ENCODE results near the gene TRIM10.

TRIM10 gene

DNA sequence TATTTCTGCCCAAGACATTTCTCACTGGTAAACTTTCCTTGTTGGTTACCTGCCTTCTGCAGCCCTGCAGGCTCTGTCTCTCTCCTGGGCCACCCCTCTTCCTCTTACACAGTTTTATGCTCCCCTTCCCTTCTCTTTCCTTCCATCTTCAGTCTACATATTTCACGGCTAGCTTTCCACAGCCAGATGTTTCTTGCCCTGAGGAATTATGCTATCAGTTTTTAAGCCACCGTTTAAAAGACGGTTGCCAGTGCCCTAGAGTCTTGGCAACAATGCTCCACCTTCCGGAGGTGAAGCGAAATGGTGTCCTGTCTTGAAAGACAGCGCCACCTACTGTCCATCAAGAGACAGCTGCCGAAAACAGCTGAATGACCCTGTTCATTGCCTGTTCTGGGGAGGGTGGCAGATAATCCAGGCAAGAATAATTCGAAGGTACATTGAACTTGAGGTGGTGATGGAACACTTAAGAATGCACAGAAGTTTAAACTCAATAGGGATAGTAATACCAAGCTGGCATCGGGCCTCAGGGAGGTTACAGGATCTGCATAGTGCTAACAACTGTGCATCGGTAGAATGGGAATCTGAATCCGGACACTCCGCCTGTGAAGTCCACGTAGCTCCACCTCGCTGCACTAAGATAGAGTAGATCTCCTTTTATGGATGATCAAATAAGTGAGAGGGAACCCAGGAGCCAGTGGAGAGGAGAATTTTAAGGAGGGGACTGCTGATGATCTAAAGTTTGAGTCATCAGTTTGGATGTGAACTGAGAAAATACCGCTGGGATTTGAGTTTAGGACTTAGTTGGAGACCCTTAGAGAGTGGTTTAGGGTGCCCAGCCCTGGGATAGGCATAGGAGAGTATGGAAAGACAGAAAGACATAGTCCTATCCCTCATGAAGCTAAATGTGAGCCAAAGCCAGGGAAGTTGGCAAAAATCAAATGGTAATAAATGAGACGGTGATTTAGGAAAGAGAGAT is 29.8 kb downstream of the TRIM10 start (continued):
- TF ChIP-seq, protein P1, sequence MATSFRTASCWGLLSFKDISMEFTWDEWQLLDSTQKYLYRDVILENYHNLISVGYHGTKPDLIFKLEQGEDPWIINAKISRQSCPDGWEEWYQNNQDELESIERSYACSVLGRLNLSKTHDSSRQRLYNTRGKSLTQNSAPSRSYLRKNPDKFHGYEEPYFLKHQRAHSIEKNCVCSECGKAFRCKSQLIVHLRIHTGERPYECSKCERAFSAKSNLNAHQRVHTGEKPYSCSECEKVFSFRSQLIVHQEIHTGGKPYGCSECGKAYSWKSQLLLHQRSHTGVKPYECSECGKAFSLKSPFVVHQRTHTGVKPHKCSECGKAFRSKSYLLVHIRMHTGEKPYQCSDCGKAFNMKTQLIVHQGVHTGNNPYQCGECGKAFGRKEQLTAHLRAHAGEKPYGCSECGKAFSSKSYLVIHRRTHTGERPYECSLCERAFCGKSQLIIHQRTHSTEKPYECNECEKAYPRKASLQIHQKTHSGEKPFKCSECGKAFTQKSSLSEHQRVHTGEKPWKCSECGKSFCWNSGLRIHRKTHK (tag by site-specific recombination; IDR thresholded peaks at IDR 0.05): no peak
- TF ChIP-seq FEZF1 (tag by site-specific recombination; IDR thresholded peaks at IDR 0.05) (0 out of 2 replicates have a peak, but pooled peaks have one; percentile 27), ZBTB20 (tag by site-specific recombination; IDR thresholded peaks at IDR 0.05) (peak; percentile 75), BCL11A (tag by site-specific recombination; IDR thresholded peaks at IDR 0.05; ENCODE audit: low read depth) (no peak), ZNF433 (tag by site-specific recombination; IDR thresholded peaks at IDR 0.05; ENCODE audit: low read depth) (no peak), ZNF623 (tag by site-specific recombination; IDR thresholded peaks at IDR 0.05) (no peak), ZBTB17 (tag by site-specific recombination; IDR thresholded peaks at IDR 0.05) (peak; percentile 68; the same call in 1 of the 2 replicates), TRIM28 (IDR thresholded peaks at IDR 0.05; ENCODE audit: borderline replicate concordance, low read length) (peak; percentile 78), ZNF2 (tag by site-specific recombination; IDR thresholded peaks at IDR 0.05) (peak; percentile 90), ZXDB (tag by site-specific recombination; IDR thresholded peaks at IDR 0.05) (peak; percentile 8; the same call in 1 of the 2 replicates), ZNF530 (tag by site-specific recombination; IDR thresholded peaks at IDR 0.05; ENCODE audit: low read depth) (no peak), ZBTB7A (tag by site-specific recombination; IDR thresholded peaks at IDR 0.05; ENCODE audit: low read depth) (no peak), SCRT2 (tag by site-specific recombination; IDR thresholded peaks at IDR 0.05) (no peak), ZNF350 (tag by site-specific recombination; IDR thresholded peaks at IDR 0.05) (no peak), PRDM1 (tag by site-specific recombination; IDR thresholded peaks at IDR 0.05) (peak; percentile 84), ZNF274 (IDR thresholded peaks at IDR 0.05; ENCODE audit: low read length) (no peak), ZNF274 (tag by site-specific recombination; IDR thresholded peaks at IDR 0.05; ENCODE audit: borderline replicate concordance) (no peak), ZNF366 (tag by site-specific recombination; conservative IDR thresholded peaks at IDR 0.05) (peak; percentile 40; the same call in 1 of the 2 replicates)
- TF ChIP-seq, protein P2, sequence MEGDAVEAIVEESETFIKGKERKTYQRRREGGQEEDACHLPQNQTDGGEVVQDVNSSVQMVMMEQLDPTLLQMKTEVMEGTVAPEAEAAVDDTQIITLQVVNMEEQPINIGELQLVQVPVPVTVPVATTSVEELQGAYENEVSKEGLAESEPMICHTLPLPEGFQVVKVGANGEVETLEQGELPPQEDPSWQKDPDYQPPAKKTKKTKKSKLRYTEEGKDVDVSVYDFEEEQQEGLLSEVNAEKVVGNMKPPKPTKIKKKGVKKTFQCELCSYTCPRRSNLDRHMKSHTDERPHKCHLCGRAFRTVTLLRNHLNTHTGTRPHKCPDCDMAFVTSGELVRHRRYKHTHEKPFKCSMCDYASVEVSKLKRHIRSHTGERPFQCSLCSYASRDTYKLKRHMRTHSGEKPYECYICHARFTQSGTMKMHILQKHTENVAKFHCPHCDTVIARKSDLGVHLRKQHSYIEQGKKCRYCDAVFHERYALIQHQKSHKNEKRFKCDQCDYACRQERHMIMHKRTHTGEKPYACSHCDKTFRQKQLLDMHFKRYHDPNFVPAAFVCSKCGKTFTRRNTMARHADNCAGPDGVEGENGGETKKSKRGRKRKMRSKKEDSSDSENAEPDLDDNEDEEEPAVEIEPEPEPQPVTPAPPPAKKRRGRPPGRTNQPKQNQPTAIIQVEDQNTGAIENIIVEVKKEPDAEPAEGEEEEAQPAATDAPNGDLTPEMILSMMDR (tag by site-specific recombination; IDR thresholded peaks at IDR 0.05): peak; percentile 98
- TF ChIP-seq, protein P3, sequence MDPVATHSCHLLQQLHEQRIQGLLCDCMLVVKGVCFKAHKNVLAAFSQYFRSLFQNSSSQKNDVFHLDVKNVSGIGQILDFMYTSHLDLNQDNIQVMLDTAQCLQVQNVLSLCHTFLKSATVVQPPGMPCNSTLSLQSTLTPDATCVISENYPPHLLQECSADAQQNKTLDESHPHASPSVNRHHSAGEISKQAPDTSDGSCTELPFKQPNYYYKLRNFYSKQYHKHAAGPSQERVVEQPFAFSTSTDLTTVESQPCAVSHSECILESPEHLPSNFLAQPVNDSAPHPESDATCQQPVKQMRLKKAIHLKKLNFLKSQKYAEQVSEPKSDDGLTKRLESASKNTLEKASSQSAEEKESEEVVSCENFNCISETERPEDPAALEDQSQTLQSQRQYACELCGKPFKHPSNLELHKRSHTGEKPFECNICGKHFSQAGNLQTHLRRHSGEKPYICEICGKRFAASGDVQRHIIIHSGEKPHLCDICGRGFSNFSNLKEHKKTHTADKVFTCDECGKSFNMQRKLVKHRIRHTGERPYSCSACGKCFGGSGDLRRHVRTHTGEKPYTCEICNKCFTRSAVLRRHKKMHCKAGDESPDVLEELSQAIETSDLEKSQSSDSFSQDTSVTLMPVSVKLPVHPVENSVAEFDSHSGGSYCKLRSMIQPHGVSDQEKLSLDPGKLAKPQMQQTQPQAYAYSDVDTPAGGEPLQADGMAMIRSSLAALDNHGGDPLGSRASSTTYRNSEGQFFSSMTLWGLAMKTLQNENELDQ (tag by site-specific recombination; IDR thresholded peaks at IDR 0.05; ENCODE audit: low read depth): no peak
- TF ChIP-seq, protein P4, sequence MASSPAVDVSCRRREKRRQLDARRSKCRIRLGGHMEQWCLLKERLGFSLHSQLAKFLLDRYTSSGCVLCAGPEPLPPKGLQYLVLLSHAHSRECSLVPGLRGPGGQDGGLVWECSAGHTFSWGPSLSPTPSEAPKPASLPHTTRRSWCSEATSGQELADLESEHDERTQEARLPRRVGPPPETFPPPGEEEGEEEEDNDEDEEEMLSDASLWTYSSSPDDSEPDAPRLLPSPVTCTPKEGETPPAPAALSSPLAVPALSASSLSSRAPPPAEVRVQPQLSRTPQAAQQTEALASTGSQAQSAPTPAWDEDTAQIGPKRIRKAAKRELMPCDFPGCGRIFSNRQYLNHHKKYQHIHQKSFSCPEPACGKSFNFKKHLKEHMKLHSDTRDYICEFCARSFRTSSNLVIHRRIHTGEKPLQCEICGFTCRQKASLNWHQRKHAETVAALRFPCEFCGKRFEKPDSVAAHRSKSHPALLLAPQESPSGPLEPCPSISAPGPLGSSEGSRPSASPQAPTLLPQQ (tag by site-specific recombination; IDR thresholded peaks at IDR 0.05): 0 out of 2 replicates have a peak, but pooled peaks have one; percentile 25
- TF ChIP-seq, protein P5, sequence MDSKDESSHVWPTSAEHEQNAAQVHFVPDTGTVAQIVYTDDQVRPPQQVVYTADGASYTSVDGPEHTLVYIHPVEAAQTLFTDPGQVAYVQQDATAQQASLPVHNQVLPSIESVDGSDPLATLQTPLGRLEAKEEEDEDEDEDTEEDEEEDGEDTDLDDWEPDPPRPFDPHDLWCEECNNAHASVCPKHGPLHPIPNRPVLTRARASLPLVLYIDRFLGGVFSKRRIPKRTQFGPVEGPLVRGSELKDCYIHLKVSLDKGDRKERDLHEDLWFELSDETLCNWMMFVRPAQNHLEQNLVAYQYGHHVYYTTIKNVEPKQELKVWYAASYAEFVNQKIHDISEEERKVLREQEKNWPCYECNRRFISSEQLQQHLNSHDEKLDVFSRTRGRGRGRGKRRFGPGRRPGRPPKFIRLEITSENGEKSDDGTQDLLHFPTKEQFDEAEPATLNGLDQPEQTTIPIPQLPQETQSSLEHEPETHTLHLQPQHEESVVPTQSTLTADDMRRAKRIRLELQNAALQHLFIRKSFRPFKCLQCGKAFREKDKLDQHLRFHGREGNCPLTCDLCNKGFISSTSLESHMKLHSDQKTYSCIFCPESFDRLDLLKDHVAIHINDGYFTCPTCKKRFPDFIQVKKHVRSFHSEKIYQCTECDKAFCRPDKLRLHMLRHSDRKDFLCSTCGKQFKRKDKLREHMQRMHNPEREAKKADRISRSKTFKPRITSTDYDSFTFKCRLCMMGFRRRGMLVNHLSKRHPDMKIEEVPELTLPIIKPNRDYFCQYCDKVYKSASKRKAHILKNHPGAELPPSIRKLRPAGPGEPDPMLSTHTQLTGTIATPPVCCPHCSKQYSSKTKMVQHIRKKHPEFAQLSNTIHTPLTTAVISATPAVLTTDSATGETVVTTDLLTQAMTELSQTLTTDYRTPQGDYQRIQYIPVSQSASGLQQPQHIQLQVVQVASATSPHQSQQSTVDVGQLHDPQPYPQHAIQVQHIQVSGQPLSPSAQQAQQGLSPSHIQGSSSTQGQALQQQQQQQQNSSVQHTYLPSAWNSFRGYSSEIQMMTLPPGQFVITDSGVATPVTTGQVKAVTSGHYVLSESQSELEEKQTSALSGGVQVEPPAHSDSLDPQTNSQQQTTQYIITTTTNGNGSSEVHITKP (tag by site-specific recombination; IDR thresholded peaks at IDR 0.05): peak; percentile 55; the same call in 1 of the 2 replicates
- TF ChIP-seq, protein P6, sequence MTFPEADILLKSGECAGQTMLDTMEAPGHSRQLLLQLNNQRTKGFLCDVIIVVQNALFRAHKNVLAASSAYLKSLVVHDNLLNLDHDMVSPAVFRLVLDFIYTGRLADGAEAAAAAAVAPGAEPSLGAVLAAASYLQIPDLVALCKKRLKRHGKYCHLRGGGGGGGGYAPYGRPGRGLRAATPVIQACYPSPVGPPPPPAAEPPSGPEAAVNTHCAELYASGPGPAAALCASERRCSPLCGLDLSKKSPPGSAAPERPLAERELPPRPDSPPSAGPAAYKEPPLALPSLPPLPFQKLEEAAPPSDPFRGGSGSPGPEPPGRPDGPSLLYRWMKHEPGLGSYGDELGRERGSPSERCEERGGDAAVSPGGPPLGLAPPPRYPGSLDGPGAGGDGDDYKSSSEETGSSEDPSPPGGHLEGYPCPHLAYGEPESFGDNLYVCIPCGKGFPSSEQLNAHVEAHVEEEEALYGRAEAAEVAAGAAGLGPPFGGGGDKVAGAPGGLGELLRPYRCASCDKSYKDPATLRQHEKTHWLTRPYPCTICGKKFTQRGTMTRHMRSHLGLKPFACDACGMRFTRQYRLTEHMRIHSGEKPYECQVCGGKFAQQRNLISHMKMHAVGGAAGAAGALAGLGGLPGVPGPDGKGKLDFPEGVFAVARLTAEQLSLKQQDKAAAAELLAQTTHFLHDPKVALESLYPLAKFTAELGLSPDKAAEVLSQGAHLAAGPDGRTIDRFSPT (tag by site-specific recombination; IDR thresholded peaks at IDR 0.05): peak; percentile 69; the same call in 1 of the 2 replicates
